Putamen (tissue), 1 donor: ENCODE results near the gene LRRC46.

ENCODE experiments used
- DNase-seq: peaks from one replicate; pipeline ENCODE4 v3.0.0-alpha.2; 2016; ENCODE audit warnings: low spot score

Gene LRRC46

DNA sequence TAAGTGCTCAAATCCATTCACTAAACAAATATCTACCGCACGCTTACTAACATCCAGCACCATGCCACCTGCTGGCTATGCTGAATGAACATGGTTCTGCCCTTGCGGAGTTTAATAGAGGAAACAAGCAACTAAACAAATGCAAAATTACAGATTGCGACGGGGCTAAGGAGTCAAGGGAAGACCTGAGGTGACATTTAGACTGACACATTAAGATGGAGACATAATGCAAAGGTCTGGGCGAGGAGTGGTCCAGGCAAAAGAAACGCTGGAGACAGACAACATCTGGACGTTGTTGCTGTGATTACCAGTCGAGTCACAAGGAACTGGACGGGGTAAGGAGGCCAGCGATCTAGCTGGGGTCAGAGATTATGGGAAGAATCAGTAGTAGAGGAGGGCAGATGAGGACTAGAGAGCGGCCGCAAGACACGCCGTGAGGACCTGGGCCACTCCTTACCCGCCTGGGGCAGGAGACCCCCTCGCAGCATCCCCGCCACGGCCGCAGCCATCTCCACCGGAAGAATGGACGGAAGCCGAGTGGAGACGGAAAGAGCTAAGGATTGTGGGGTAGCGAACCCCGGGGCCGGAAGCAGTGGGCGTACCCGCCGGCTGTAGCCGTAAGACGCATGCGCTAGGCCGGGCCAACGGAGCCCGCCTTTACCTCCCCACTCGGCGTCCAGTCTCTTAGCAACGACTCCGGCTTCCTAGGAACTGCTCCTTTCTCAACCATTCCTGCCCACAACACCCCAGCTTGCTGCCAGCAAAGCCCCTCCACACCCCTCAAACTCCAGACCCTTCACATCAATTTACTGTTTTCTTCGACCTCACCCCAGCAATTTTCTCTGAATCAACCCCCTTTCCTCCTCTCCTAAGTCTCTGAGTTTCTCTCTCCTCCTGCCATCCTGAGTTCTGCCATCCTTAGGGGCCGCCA is at the start of gene LRRC46, which contains the start of gene MRPL10:
TSS of gene LRRC46 (plus strand) at position 668 of the 931 bp plus-strand sequence. CDS start 320 bp downstream, outside the sequence.
TSS of gene MRPL10 (minus strand) at position 539 of the 931 bp plus-strand sequence. CDS start at position 509, 30 bp downstream.
- peak; percentile 90 for DNase-seq

GRCh38 chr17:47785538-47786123 is 45.8 kb upstream of the LRRC46 start:
- DNase-seq, result no peak

- peak; percentile 7 for DNase-seq
These were observed 41.6 kb upstream of the LRRC46 start for GRCh38 chr17:47789611-47790561.

GRCh38 chr17:47791025-47791424 is 40.4 kb upstream of the LRRC46 start:
- DNase-seq, result no peak

DNA sequence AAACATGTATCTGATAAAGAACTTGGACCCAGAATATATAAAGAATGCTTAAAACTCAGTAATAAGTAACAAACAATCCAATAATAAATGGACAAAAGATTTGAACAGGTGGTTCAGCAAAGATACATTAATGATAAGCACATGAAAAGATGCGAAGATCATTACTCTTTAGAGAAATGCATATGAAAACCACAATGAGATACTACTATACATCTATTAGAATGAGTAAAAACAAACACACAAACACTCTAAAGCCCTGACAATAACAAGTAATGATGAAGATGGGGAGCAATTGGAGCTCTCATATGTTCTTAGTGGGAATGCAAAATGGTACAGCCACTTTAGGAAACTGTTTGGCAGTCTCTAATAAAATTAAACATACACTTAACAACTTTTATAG is 39.0 kb upstream of the LRRC46 start:
- DNase-seq, result no peak

DNA sequence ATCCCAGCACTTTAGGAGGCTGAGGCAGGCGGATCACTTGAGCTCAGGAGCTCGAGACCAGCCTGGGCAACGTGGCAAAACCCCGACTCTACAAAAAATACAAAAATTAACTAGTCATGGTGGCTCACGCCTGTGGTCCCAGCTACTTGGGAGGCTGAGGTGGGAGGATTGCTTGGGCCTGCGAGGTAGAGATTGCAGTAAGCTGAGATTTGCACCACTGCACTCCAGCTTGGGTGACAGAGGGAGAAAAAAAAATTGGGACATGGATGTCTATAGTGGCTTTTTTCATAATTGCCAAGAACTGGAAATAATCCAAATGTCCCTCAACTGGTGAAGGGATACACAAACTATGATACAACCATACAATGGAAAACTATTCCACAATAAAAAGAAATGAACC is 38.5 kb upstream of the LRRC46 start:
- DNase-seq, result no peak

GRCh38 chr17:47797797-47798196 is 33.7 kb upstream of the LRRC46 start:
- no peak for DNase-seq

DNA sequence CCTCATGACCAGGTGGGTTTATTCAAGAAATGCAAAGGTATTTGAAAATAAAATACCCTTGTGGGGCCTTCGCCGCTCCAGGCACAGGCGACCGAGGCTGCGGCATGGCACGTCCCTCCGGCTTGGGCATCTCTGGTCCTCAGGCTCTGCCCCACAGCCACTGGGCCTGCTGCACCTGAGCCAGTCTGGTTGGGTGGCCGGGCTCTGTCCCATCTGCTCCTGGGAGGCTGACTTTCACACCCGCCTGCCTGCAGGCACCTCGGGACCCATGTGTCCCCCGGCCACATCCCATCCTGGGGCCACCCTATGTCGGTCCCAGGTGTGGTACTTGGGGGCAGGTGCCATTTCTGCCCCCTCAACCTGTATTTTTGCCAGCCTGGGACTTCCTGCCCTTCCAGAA is 30.8 kb upstream of the LRRC46 start:
- no peak for DNase-seq

GRCh38 chr17:47801176-47801765 is 30.2 kb upstream of the LRRC46 start:
- DNase-seq, result no peak

DNA sequence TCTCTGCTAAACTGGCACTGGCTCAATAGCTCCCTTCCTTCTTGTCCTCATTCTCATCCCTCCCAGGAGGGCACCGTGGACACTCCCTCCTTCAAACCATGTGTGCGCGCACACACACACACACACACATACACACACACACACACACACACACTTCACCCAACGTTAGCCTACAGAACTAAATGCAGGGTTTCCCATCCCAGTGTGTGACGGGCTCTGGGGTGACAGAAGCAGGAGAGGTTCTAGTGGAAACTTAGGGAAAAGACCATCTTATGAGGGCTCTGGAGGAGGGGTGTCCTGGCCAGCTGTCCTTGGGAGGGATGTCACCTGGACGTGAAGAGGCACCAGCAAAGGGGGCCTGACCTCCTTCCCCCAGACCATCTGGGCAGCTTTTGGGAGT is 29.6 kb upstream of the LRRC46 start:
- no peak for DNase-seq

GRCh38 chr17:47802341-47803022 is 29.0 kb upstream of the LRRC46 start:
- DNase-seq, result peak; percentile 13

GRCh38 chr17:47803201-47803600 is 28.3 kb upstream of the LRRC46 start:
- DNase-seq, result no peak

DNA sequence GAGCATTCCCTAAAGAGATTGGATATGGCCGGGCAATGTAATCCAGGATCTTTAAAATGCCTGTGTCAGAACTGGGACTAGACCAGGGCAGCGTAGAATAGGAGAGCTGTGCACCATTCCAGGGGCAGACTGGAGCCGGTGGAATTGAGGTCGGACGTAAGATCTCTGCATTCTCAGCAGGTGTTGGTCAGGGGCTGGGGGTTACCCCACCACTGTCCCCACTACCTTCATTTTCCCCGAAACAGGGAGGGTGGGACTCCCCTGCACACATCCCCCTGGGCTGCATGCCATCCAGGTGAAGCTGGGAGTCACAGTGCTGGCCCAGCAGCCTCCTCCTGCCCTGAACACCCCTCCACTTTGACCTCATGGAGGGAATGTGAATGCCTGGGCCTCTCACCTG is 27.7 kb upstream of the LRRC46 start:
- DNase-seq, result no peak

GRCh38 chr17:47804461-47804860 is 27.0 kb upstream of the LRRC46 start:
- DNase-seq, result no peak

GRCh38 chr17:47806026-47806912 is 25.2 kb upstream of the LRRC46 start:
- no peak for DNase-seq

DNA sequence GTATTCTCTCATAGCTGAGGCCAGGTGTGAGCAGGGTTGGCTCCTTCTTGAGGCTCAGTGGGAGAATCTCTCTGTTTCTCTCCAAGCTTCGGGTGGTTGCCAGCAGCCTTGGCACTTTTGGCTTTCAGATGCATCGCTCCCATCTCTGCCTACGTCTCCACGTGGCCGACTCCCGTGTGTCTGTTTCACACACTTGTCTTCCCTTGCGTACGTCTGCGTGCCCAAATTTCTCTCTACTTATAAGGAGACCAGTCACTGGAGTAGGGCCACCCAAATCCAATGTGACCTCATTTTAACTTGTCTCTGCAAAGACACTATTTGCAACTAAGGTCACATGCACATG is 24.6 kb upstream of the LRRC46 start:
- DNase-seq, result no peak

GRCh38 chr17:47807421-47807820 is 24.0 kb upstream of the LRRC46 start:
- no peak for DNase-seq

DNA sequence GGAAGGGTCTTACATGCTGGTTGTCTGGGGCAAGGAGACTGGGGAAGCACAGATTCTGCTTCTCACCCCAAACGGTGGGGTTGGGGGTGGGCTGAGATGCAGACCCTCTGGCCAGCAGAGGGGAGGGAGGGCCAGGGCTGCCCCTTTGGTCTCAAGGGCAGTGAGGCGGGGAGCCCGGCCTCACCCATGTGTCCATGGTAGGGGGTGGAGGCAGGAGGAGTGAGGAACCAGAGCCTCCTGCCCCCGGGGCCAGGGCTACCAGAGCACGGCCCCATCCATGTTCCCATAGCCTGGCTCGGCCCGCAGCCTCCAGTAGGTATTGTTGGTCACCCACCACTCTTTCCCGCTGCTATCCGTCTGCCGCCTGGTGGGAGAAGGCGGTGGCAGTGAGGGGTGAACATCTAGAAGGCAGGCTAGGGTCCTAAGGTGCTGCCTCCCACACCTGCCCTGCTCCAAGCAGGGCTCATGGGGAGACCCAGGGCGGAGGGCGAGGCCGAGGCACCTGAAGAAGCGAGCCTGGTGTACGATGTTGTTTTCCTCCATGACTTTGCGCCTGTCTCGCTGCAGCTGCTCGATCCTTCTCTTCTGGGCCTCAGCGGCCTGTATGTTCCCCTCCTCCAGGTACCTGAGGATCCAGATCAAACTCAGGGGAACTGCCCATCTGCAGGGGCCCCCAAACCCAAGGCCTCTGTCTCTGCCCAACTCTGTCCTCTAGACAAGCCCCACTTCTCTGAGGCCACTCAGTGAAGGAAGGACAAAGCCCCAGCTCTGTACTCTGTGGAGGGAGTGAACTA is 23.2 kb upstream of the LRRC46 start:
- no peak for DNase-seq

DNA sequence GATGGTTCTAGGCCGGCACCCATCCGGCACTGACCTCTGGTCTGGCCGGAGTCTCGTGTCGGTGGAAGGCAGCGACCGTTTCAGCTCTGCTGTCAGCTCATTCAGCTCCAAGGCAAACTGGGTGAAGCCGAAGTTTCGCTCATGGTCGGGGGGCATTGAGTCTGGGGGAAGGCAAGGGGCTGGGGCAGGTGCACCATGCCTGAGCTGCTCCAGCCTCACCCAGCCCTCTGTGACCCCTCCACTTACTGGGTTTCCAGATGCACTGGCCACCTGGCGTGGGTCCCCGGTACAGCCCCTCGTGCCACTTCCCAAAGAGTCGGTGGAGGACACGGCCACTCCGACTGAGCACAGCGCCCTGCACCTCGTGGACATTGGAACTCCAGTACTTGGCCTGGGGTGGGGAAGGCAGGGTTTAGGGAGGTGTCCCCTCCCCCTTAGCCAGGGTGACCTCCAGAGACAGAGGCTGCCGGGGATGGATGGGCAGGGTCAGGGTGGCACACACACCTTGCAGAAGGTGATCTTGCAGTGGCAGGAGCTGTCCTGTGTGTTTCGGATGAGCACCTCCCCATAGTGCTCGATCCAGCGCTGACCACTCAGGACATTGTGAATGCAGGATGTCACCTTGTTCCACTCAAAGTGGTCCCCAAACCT is 22.5 kb upstream of the LRRC46 start:
- DNase-seq, result no peak
